Smooth muscle cell (in vitro differentiated cells): ENCODE measurements around the gene HIGD2B. TPM values are rescaled to one million over a fixed set of nuclear protein-coding genes. Genes with fewer than 3 reads are reported as not detected.
"Not testable (repeated sequence)": the region's sequence is repeated elsewhere in the genome, so short reads cannot be mapped to it uniquely, and the experiment has no call there.

ENCODE experiments used
- DNase-seq: peaks from one replicate; lab custom pipeline; 2025; ENCODE audit not compliant: unreplicated experiment; lab: John Stamatoyannopoulos, UW
- H2AFZ ChIP-seq: fragments of 200-600 bp; sonication (generic); 2 replicates; pipeline ENCODE4 v1.6.0; 2016; ENCODE audit warnings: antibody characterized with exemption, low read depth, mild to moderate bottlenecking
- H3F3A ChIP-seq: fragments of 200-600 bp; sonication (generic); 2 replicates; pipeline ENCODE4 v1.6.0; 2017; ENCODE audit warnings: antibody characterized with exemption, low read depth
- H3K27ac ChIP-seq: fragments of 200-600 bp; sonication (generic); 2 replicates; pipeline ENCODE4 v1.5.1; 2016; ENCODE audit warnings: low read depth, mild to moderate bottlenecking
- H3K27me3 ChIP-seq: fragments of 200-600 bp; sonication (generic); 2 replicates; pipeline ENCODE4 v1.6.1; 2016; ENCODE audit warnings: low read depth, mild to moderate bottlenecking
- H3K36me3 ChIP-seq: fragments of 200-600 bp; sonication (generic); 2 replicates; pipeline ENCODE4 v1.5.1; 2016; ENCODE audit warnings: low read depth
- H3K4me1 ChIP-seq: fragments of 200-600 bp; sonication (generic); 2 replicates; pipeline ENCODE4 v1.5.1; 2016; ENCODE audit warnings: low read depth
- H3K4me2 ChIP-seq: fragments of 200-600 bp; sonication (generic); 2 replicates; pipeline ENCODE4 v1.6.0; 2016; ENCODE audit warnings: mild to moderate bottlenecking
- H3K4me3 ChIP-seq: fragments of 200-600 bp; sonication (generic); 2 replicates; pipeline ENCODE4 v1.5.1; 2016; ENCODE audit warnings: mild to moderate bottlenecking
- H3K79me2 ChIP-seq: fragments of 200-600 bp; sonication (generic); 2 replicates; pipeline ENCODE4 v1.6.0; 2016; ENCODE audit warnings: low read depth, mild to moderate bottlenecking
- H3K9ac ChIP-seq: fragments of 200-600 bp; sonication (generic); 2 replicates; pipeline ENCODE4 v1.6.0; 2016; ENCODE audit warnings: low read depth
- H3K9me3 ChIP-seq: fragments of 200-600 bp; sonication (generic); replicated peaks from 2 replicates; pipeline ENCODE4 v1.5.1; 2016; ENCODE audit warnings: low read depth
- H4K20me1 ChIP-seq: fragments of 200-600 bp; sonication (generic); 2 replicates; pipeline ENCODE4 v1.6.0; 2016; ENCODE audit warnings: low read depth
- CTCF ChIP-seq: fragments of 200-600 bp; sonication (generic); IDR thresholded peaks from 2 replicates; pipeline ENCODE4 v1.5.1; 2017; ENCODE audit warnings: borderline replicate concordance, mild to moderate bottlenecking, antibody characterized with exemption; ENCODE audit not compliant: insufficient read depth, poor library complexity, severe bottlenecking
- WGBS: methylation state at CpG from one replicate; pipeline ENCODE4 v1.1.7; 2016; ENCODE audit warnings: low lambda C conversion rate; 5-methylcytosine and 5-hydroxymethylcytosine counted together
- polyA plus RNA-seq: library from polyadenylated mRNA; unstranded; fragments of >200 nt; fragmentation: Nextera tagmentation; extraction: Ambion mirVana; gene quantifications from 2 replicates; pipeline ENCODE4 v1.2.1, GENCODE V29; 2016
- total RNA-seq: library from RNA; depleted of rRNA; stranded (reverse); fragments of >200 nt; gene quantifications from 2 replicates; pipeline ENCODE4 v1.2.3, GENCODE V29; 2014

HIGD2B gene
- total and polyA plus RNA-seq, 2 experiments from 2014 or later, result not detected

- H3K4me3 ChIP-seq, result peak overlapping the region; percentile 42
- H3F3A ChIP-seq, H3K27me3 ChIP-seq, H3K79me2 ChIP-seq, DNase-seq, H3K27ac ChIP-seq, H3K36me3 ChIP-seq, H4K20me1 ChIP-seq, H3K9me3 ChIP-seq, H3K9ac ChIP-seq, H3K4me1 ChIP-seq: not testable (repeated sequence)
- peak overlapping the region; percentile 83 for H3K4me2 ChIP-seq
- 10% methylated on average over 8 of the region's 8 CpGs for WGBS
- peak overlapping the region; percentile 78 for H2AFZ ChIP-seq
- TF ChIP-seq CTCF, result peak; percentile 67
These were observed 15.2 kb downstream of the HIGD2B start for GRCh38 chr15:72670656-72671352.

GRCh38 chr15:72669803-72670202 lies 16.2 kb downstream of the HIGD2B start:
- not testable (repeated sequence) for H3K36me3 ChIP-seq, H3K4me2 ChIP-seq, DNase-seq, H3K9me3 ChIP-seq, H3K27ac ChIP-seq, H3K9ac ChIP-seq, H3K79me2 ChIP-seq, H3K27me3 ChIP-seq, H3F3A ChIP-seq, H3K4me1 ChIP-seq, H4K20me1 ChIP-seq, H2AFZ ChIP-seq, H3K4me3 ChIP-seq
- WGBS, result 91% methylated on average over 5 of the region's 6 CpGs

GRCh38 chr15:72665706-72666105 lies 20.3 kb downstream of the HIGD2B start:
- H3K4me1 ChIP-seq, H3K27ac ChIP-seq, H3K9me3 ChIP-seq, DNase-seq, H3K9ac ChIP-seq, H3K36me3 ChIP-seq, H3F3A ChIP-seq, H3K79me2 ChIP-seq, H4K20me1 ChIP-seq, H2AFZ ChIP-seq, H3K27me3 ChIP-seq, H3K4me3 ChIP-seq, H3K4me2 ChIP-seq: not testable (repeated sequence)
- 82% methylated on average over 4 of the region's 11 CpGs for WGBS

GRCh38 chr15:72663931-72664330 lies 22.1 kb downstream of the HIGD2B start:
- DNase-seq, H3K9me3 ChIP-seq, H3K79me2 ChIP-seq, H3K27me3 ChIP-seq, H3K36me3 ChIP-seq, H3K4me3 ChIP-seq, H3K4me2 ChIP-seq, H3K4me1 ChIP-seq, H4K20me1 ChIP-seq, H3F3A ChIP-seq, H2AFZ ChIP-seq, H3K9ac ChIP-seq, H3K27ac ChIP-seq: not testable (repeated sequence)
- no CpG with 5 or more reads among the region's 8 CpGs for WGBS

- not testable (repeated sequence) for H3K79me2 ChIP-seq, H3K4me2 ChIP-seq, H3K27ac ChIP-seq, H3K4me3 ChIP-seq, H3K4me1 ChIP-seq, H3K9me3 ChIP-seq, DNase-seq, H3K36me3 ChIP-seq, H3K27me3 ChIP-seq, H4K20me1 ChIP-seq, H3F3A ChIP-seq, H2AFZ ChIP-seq, H3K9ac ChIP-seq
- 89% methylated on average over 9 of the region's 10 CpGs for WGBS
These were observed 24.9 kb downstream of the HIGD2B start for GRCh38 chr15:72661081-72661480.

GRCh38 chr15:72656014-72656413 lies 30.0 kb downstream of the HIGD2B start:
- not testable (repeated sequence) for H2AFZ ChIP-seq, DNase-seq, H4K20me1 ChIP-seq, H3K9me3 ChIP-seq, H3F3A ChIP-seq, H3K36me3 ChIP-seq, H3K4me2 ChIP-seq, H3K4me3 ChIP-seq, H3K79me2 ChIP-seq, H3K27me3 ChIP-seq, H3K4me1 ChIP-seq, H3K9ac ChIP-seq
- WGBS, result no CpG with 5 or more reads among the region's 3 CpGs
- H3K27ac ChIP-seq, result peak overlapping the region; percentile 53

- WGBS, result no CpG with 5 or more reads among the region's 7 CpGs
- not testable (repeated sequence) for H3K4me2 ChIP-seq, H2AFZ ChIP-seq, H3F3A ChIP-seq, H3K9me3 ChIP-seq, H4K20me1 ChIP-seq, H3K27ac ChIP-seq, H3K79me2 ChIP-seq, DNase-seq, H3K4me1 ChIP-seq, H3K27me3 ChIP-seq, H3K9ac ChIP-seq, H3K36me3 ChIP-seq, H3K4me3 ChIP-seq
These were observed 31.6 kb downstream of the HIGD2B start, which contains the start of gene GOLGA6B for GRCh38 chr15:72654397-72654796. Gene GOLGA6B (plus strand): TSS chr15:72654697. CDS start chr15:72654738, 41 bp downstream.

GRCh38 chr15:72648631-72649253 lies 37.2 kb downstream of the HIGD2B start:
- WGBS, result 85% methylated on average over 8 of the region's 10 CpGs
- not testable (repeated sequence) for H3K79me2 ChIP-seq, H3K9ac ChIP-seq, H3K27ac ChIP-seq, H3K9me3 ChIP-seq, H3K4me3 ChIP-seq, H3K36me3 ChIP-seq, DNase-seq, H3F3A ChIP-seq, H4K20me1 ChIP-seq, H3K4me1 ChIP-seq, H3K27me3 ChIP-seq, H2AFZ ChIP-seq, H3K4me2 ChIP-seq
